HepG2 (cell line): Measurements from ENCODE around the gene TCERG1L.

ENCODE experiments used
- HES4 ChIP-seq: sonication (generic); formaldehyde crosslinking; IDR thresholded peaks from 2 replicates; pipeline ENCODE4 v1.9.0; 2021; ENCODE audit warnings: mild to moderate bottlenecking, missing genetic modification reagents, borderline replicate concordance
- NBN ChIP-seq: fragments of 450-650 bp; conservative IDR thresholded peaks from 2 replicates; pipeline ENCODE4 v1.6.1; 2017
- POLR2A ChIP-seq, 2 experiments: IDR thresholded peaks; 2 replicates each; pipeline ENCODE4 v1.6.1; 2011; ENCODE audit warnings: low read depth in 2 of 2, low read length in 2 of 2, mild to moderate bottlenecking in 1 of 2, moderate library complexity in 1 of 2; ENCODE audit not compliant: insufficient read depth in 1 of 2
- ZNF12 ChIP-seq: sonication (generic); formaldehyde crosslinking; IDR thresholded peaks from 2 replicates; pipeline ENCODE4 v1.5.0; 2020; ENCODE audit warnings: missing genetic modification reagents
- ZNF124 ChIP-seq: sonication (generic); formaldehyde crosslinking; IDR thresholded peaks from 2 replicates; pipeline ENCODE4 v1.4.0; 2020; ENCODE audit warnings: missing genetic modification reagents
- TF ChIP-seq, protein P1 (sequence below): sonication (generic); formaldehyde crosslinking; IDR thresholded peaks from 2 replicates; pipeline ENCODE4 v1.5.0; 2020; ENCODE audit warnings: mild to moderate bottlenecking, missing genetic modification reagents, moderate library complexity

DNA sequence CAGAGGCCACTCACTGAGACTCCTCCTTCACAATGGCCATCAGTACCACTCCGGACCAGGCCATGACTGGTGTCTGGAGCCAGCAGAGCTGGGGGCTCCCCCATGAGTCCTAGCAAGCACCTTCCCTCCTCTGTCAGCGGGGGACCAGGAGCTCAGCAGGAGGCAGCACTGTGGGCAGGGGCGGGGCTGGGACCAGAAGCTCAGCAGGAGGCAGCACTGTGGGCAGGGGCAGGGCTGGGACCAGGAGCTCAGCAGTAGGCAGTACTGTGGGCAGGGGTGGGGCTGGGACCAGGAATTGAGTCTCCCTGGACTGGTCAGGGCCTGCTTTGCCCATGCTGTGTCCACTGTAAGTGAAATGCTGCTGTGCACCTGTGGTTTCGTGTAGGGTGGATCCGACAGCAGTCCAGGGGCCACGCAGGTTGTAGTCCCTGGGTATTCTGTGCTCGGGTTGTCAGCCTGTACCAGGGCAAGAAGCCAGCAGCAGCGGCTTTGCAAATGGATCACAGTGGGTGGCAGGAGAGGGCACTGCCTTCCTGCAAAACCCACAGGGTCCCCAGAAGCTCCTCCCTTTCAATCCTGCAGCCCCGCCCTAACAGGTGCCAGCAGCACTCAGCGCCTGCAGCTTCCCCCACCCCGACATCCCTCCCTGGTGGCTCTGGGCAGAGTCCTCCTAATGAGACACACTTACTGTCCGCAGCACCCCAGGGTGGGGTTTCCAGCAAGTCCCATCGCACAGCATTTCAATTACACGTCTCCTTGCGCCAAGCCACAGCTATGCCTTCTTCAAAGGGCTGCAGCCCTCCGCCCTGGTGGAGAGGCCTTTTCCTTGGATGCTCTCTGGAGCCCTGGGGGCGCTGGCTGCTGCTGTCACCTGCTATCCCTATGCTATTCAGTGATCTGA lies 220.5 kb downstream of the TCERG1L start:
- no peak for TF ChIP-seq NBN
- TF ChIP-seq POLR2A (IDR thresholded peaks at IDR 0.05; ENCODE audit: insufficient read depth in 1 of 2, low read depth in 2 of 2, low read length in 2 of 2) = no peak
- TF ChIP-seq HES4 (CRISPR knock-in tag) = no peak
- TF ChIP-seq ZNF124 (CRISPR knock-in tag) = no peak
- TF ChIP-seq, protein P1, sequence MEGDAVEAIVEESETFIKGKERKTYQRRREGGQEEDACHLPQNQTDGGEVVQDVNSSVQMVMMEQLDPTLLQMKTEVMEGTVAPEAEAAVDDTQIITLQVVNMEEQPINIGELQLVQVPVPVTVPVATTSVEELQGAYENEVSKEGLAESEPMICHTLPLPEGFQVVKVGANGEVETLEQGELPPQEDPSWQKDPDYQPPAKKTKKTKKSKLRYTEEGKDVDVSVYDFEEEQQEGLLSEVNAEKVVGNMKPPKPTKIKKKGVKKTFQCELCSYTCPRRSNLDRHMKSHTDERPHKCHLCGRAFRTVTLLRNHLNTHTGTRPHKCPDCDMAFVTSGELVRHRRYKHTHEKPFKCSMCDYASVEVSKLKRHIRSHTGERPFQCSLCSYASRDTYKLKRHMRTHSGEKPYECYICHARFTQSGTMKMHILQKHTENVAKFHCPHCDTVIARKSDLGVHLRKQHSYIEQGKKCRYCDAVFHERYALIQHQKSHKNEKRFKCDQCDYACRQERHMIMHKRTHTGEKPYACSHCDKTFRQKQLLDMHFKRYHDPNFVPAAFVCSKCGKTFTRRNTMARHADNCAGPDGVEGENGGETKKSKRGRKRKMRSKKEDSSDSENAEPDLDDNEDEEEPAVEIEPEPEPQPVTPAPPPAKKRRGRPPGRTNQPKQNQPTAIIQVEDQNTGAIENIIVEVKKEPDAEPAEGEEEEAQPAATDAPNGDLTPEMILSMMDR (CRISPR knock-in tag) = no peak
- no peak for TF ChIP-seq ZNF12 (CRISPR knock-in tag)
